ENCODE data around the gene CNTNAP5. TPM values are rescaled to one million over a fixed set of nuclear protein-coding genes. Genes with fewer than 3 reads are reported as not detected.

The CNTNAP5 gene
- total and polyA plus RNA-seq, 4 donors = not detected

DNA sequence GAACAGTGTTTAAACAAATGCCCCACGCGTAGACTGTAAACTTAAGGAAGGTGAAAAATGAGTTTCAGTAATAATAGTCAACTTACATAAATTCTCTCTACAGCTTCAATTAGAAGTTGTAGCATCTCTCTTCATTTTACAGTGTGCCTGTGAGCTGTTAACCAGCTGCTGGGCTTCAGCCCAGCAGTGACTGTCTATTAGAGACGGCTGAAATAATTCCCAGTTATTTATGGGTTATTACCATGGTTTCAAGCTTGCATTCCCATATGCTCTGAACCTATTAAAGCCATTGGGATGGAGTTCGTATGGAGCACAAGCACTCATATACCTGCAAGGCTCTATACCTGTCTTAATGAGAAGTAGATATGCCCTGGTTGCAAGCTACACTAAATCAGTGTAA lies 501.1 kb downstream of the CNTNAP5 start:
- no peaks in the 10 kb centered on the region for H3K9me3 ChIP-seq (ENCODE audit: control insufficient read depth in 4 of 4, low read length in 3 of 4)
- no peak overlapping the region for H3K4me3 ChIP-seq (ENCODE audit: low read depth in 1 of 3, low read length in 3 of 3)
- H3K9ac ChIP-seq (ENCODE audit: low read depth in 1 of 2, low read length in 2 of 2) = no peak overlapping the region
- no peak overlapping the region for H3K27ac ChIP-seq (ENCODE audit: low read depth in 1 of 2, low read length in 2 of 2)
- DNase-seq (ENCODE audit: low spot score) = no peak
- H3K36me3 ChIP-seq (ENCODE audit: control insufficient read depth in 4 of 4, insufficient read depth in 3 of 4, low read depth in 1 of 4, low read length in 3 of 4) = no peaks in the 10 kb centered on the region
- peaks cover 0 to 7% (median 0%) of the 10 kb centered on the region in 4 donors for H3K27me3 ChIP-seq (ENCODE audit: control insufficient read depth in 4 of 4, insufficient read depth in 4 of 4, low read length in 3 of 4)
- WGBS = 80% methylated on average over 4 of the region's 4 CpGs
- peaks cover 0 to 2% (median under 1%) of the 10 kb centered on the region in 4 donors for H3K4me1 ChIP-seq (ENCODE audit: control insufficient read depth in 4 of 4, insufficient read depth in 4 of 4, low read length in 3 of 4)
- no peak for TF ChIP-seq FOXA2 (IDR thresholded peaks at IDR 0.05)
- TF ChIP-seq, protein P1, sequence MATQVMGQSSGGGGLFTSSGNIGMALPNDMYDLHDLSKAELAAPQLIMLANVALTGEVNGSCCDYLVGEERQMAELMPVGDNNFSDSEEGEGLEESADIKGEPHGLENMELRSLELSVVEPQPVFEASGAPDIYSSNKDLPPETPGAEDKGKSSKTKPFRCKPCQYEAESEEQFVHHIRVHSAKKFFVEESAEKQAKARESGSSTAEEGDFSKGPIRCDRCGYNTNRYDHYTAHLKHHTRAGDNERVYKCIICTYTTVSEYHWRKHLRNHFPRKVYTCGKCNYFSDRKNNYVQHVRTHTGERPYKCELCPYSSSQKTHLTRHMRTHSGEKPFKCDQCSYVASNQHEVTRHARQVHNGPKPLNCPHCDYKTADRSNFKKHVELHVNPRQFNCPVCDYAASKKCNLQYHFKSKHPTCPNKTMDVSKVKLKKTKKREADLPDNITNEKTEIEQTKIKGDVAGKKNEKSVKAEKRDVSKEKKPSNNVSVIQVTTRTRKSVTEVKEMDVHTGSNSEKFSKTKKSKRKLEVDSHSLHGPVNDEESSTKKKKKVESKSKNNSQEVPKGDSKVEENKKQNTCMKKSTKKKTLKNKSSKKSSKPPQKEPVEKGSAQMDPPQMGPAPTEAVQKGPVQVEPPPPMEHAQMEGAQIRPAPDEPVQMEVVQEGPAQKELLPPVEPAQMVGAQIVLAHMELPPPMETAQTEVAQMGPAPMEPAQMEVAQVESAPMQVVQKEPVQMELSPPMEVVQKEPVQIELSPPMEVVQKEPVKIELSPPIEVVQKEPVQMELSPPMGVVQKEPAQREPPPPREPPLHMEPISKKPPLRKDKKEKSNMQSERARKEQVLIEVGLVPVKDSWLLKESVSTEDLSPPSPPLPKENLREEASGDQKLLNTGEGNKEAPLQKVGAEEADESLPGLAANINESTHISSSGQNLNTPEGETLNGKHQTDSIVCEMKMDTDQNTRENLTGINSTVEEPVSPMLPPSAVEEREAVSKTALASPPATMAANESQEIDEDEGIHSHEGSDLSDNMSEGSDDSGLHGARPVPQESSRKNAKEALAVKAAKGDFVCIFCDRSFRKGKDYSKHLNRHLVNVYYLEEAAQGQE (IDR thresholded peaks at IDR 0.05) = no peak
- no peak for TF ChIP-seq FOXA1 (IDR thresholded peaks at IDR 0.05)
- TF ChIP-seq, protein P2, sequence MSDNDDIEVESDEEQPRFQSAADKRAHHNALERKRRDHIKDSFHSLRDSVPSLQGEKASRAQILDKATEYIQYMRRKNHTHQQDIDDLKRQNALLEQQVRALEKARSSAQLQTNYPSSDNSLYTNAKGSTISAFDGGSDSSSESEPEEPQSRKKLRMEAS (IDR thresholded peaks at IDR 0.05) = no peak
- TF ChIP-seq JUND (IDR thresholded peaks at IDR 0.05) = no peak
- TF ChIP-seq, protein P3, sequence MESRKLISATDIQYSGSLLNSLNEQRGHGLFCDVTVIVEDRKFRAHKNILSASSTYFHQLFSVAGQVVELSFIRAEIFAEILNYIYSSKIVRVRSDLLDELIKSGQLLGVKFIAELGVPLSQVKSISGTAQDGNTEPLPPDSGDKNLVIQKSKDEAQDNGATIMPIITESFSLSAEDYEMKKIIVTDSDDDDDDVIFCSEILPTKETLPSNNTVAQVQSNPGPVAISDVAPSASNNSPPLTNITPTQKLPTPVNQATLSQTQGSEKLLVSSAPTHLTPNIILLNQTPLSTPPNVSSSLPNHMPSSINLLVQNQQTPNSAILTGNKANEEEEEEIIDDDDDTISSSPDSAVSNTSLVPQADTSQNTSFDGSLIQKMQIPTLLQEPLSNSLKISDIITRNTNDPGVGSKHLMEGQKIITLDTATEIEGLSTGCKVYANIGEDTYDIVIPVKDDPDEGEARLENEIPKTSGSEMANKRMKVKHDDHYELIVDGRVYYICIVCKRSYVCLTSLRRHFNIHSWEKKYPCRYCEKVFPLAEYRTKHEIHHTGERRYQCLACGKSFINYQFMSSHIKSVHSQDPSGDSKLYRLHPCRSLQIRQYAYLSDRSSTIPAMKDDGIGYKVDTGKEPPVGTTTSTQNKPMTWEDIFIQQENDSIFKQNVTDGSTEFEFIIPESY (IDR thresholded peaks at IDR 0.05) = no peak
- no peak for TF ChIP-seq RXRA (IDR thresholded peaks at IDR 0.05)
- TF ChIP-seq, protein P4, sequence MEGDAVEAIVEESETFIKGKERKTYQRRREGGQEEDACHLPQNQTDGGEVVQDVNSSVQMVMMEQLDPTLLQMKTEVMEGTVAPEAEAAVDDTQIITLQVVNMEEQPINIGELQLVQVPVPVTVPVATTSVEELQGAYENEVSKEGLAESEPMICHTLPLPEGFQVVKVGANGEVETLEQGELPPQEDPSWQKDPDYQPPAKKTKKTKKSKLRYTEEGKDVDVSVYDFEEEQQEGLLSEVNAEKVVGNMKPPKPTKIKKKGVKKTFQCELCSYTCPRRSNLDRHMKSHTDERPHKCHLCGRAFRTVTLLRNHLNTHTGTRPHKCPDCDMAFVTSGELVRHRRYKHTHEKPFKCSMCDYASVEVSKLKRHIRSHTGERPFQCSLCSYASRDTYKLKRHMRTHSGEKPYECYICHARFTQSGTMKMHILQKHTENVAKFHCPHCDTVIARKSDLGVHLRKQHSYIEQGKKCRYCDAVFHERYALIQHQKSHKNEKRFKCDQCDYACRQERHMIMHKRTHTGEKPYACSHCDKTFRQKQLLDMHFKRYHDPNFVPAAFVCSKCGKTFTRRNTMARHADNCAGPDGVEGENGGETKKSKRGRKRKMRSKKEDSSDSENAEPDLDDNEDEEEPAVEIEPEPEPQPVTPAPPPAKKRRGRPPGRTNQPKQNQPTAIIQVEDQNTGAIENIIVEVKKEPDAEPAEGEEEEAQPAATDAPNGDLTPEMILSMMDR (IDR thresholded peaks at IDR 0.05; ENCODE audit: low read depth, low read length, missing input control) = no peak
- TF ChIP-seq GABPA (IDR thresholded peaks at IDR 0.05 in 1 of 2, conservative IDR thresholded peaks at IDR 0.05 in 1 of 2) = no peak
- no peak for TF ChIP-seq TAF1 (conservative IDR thresholded peaks at IDR 0.05)
- TF ChIP-seq RAD21 (IDR thresholded peaks at IDR 0.05) = no peak
- TF ChIP-seq NR2F2 (IDR thresholded peaks at IDR 0.05) = no peak
- no peak for TF ChIP-seq EGR1 (IDR thresholded peaks at IDR 0.05; ENCODE audit: low read depth in 2 of 2)
- no peak for TF ChIP-seq HNF4G (IDR thresholded peaks at IDR 0.05)
- TF ChIP-seq SP1 (IDR thresholded peaks at IDR 0.05) = no peak
- no peak for TF ChIP-seq HNF4A (conservative IDR thresholded peaks at IDR 0.05)
- no peak for TF ChIP-seq YY1 (IDR thresholded peaks at IDR 0.05)
- TF ChIP-seq, protein P5, sequence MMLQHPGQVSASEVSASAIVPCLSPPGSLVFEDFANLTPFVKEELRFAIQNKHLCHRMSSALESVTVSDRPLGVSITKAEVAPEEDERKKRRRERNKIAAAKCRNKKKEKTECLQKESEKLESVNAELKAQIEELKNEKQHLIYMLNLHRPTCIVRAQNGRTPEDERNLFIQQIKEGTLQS (IDR thresholded peaks at IDR 0.05) = no peak
